HepG2 (cell line): ENCODE measurements around the gene CBY1. TPM values are rescaled to one million over a fixed set of nuclear protein-coding genes. Genes with fewer than 3 reads are reported as not detected.

ENCODE experiments used
- ATAC-seq: fragments of 200-7000 bp; cut with Tn5 transposase; 3 replicates; pipeline ENCODE4 v1.9.1; 2020; ENCODE audit warnings: mild to moderate bottlenecking, moderate library complexity
- BruUV-seq: library from RNA; stranded (reverse); fragments of 400-500 nt; replicated peaks from 2 replicates; lab custom pipeline; 2021; lab: Mats Ljungman, UMichigan
- CTCF ChIA-PET: fragments of 300-600 bp; formaldehyde crosslinking; extraction: SDS; loops from one replicate; lab custom pipeline; 2021; ENCODE audit warnings: low total read pairs, inconsistent platforms, low intra/inter-chr PET ratio; lab: Yijun Ruan, JAX
- POLR2A ChIA-PET: fragments of 350-600 bp; sonication (Branson Sonifier 250); formaldehyde crosslinking; loops from one replicate; lab custom pipeline; 2020; ENCODE audit warnings: antibody characterized with exemption, inconsistent platforms; lab: Yijun Ruan, JAX
- DNase-seq: peaks from one replicate; pipeline ENCODE4 v3.0.0-alpha.2; 2015; ENCODE audit warnings: low spot score
- FAIRE-seq: peaks from 3 replicates; lab custom pipeline; 2011; peaks lifted over from hg19 to GRCh38; lab: Jason Lieb, UNC
- H2AFZ ChIP-seq: one replicate; pipeline ENCODE4 v1.6.1; 2011; ENCODE audit warnings: low read length, inconsistent platforms
- H3K27ac ChIP-seq: fragments of 300-600 bp; 3 replicates; pipeline ENCODE4 v1.8.0; 2011; ENCODE audit warnings: mixed run types, mild to moderate bottlenecking, mixed read lengths, low read length, inconsistent platforms; ENCODE audit not compliant: insufficient read depth; ENCODE audit errors: extremely low read length
- H3K27me3 ChIP-seq, 2 experiments: fragments of 200-600 bp in 1 of 2; 2 replicates in 1 of 2; 3 replicates in 1 of 2; pipeline versions ENCODE4 v1.6.0 to v1.8.0; 2011; ENCODE audit warnings: low read length in 2 of 2, mild to moderate bottlenecking in 2 of 2, moderate library complexity in 2 of 2, inconsistent platforms in 1 of 2; ENCODE audit not compliant: insufficient read depth in 2 of 2, control insufficient read depth in 1 of 2
- H3K36me3 ChIP-seq, 2 experiments: fragments of 200-600 bp in 1 of 2; replicated peaks in 1 of 2; 2 replicates in 1 of 2; 3 replicates in 1 of 2; pipeline versions ENCODE4 v1.5.1 to v1.8.0; 2011; ENCODE audit warnings: low read length in 2 of 2, inconsistent platforms in 1 of 2; ENCODE audit not compliant: insufficient read depth in 2 of 2, control insufficient read depth in 1 of 2
- H3K4me1 ChIP-seq: 2 replicates; pipeline ENCODE4 v1.5.1; 2012; ENCODE audit warnings: low read length, inconsistent platforms; ENCODE audit not compliant: insufficient read depth
- H3K4me2 ChIP-seq: 2 replicates; pipeline ENCODE4 v1.6.0; 2011; ENCODE audit warnings: low read depth, low read length, inconsistent platforms
- H3K4me3 ChIP-seq, 3 experiments: fragments of 200-600 bp in 1 of 3; sonication (generic), shearing (Covaris generic) in 1 of 3; replicated peaks in 1 of 3; 2 replicates each; pipeline ENCODE4 v1.5.1; 2011 to 2016; ENCODE audit warnings: low read length in 3 of 3, inconsistent platforms in 2 of 3, low read depth in 2 of 3, mild to moderate bottlenecking in 2 of 3, control low read depth in 1 of 3, mixed read lengths in 1 of 3; ENCODE audit not compliant: insufficient read depth in 1 of 3
- H3K79me2 ChIP-seq: one replicate; pipeline ENCODE4 v1.6.1; 2011; ENCODE audit warnings: low read length, inconsistent platforms; ENCODE audit not compliant: insufficient read depth
- H3K9ac ChIP-seq: 2 replicates; pipeline ENCODE4 v1.6.0; 2011; ENCODE audit warnings: mild to moderate bottlenecking, low read depth, low read length, inconsistent platforms; ENCODE audit not compliant: insufficient read depth
- H3K9me3 ChIP-seq: 2 replicates; pipeline ENCODE4 v1.5.1; 2012; ENCODE audit warnings: mild to moderate bottlenecking, low read length
- H4K20me1 ChIP-seq: 2 replicates; pipeline ENCODE4 v1.6.0; 2011; ENCODE audit warnings: inconsistent platforms, mild to moderate bottlenecking, low read length, moderate library complexity; ENCODE audit not compliant: insufficient read depth
- CC2D1A ChIP-seq: sonication (generic); formaldehyde crosslinking; IDR thresholded peaks from 2 replicates; pipeline ENCODE4 v1.8.1; 2023; ENCODE audit warnings: mild to moderate bottlenecking, missing genetic modification reagents
- EZH2 ChIP-seq: conservative IDR thresholded peaks from 2 replicates; pipeline ENCODE4 v1.6.1; 2012; ENCODE audit warnings: mild to moderate bottlenecking, low read depth, low read length, moderate library complexity
- GABPB1 ChIP-seq: IDR thresholded peaks from 2 replicates; pipeline ENCODE4 v1.6.1; 2016; ENCODE audit warnings: mild to moderate bottlenecking, missing genetic modification reagents, moderate library complexity, missing compliant biosample characterization
- HIC2 ChIP-seq: sonication (generic); formaldehyde crosslinking; IDR thresholded peaks from 2 replicates; pipeline ENCODE4 v1.9.0; 2022; ENCODE audit warnings: low read depth, missing genetic modification reagents
- RARA ChIP-seq: IDR thresholded peaks from 2 replicates; pipeline ENCODE4 v1.6.1; 2016; ENCODE audit warnings: missing genetic modification reagents, missing compliant biosample characterization
- RFX1 ChIP-seq: fragments of 450-650 bp; IDR thresholded peaks from 2 replicates; pipeline ENCODE4 v1.6.1; 2017
- ZNF343 ChIP-seq: sonication (generic); formaldehyde crosslinking; IDR thresholded peaks from 2 replicates; pipeline ENCODE4 v1.4.0; 2020; ENCODE audit warnings: mild to moderate bottlenecking, missing genetic modification reagents
- ZNF432 ChIP-seq: sonication (generic); formaldehyde crosslinking; IDR thresholded peaks from 2 replicates; pipeline ENCODE4 v1.5.0; 2020; ENCODE audit warnings: missing genetic modification reagents, mild to moderate bottlenecking, borderline replicate concordance
- ZNF646 ChIP-seq: sonication (generic); formaldehyde crosslinking; IDR thresholded peaks from 2 replicates; pipeline ENCODE4 v1.9.0; 2021; ENCODE audit warnings: mild to moderate bottlenecking, missing genetic modification reagents
- WGBS: methylation state at CpG from one replicate; pipeline ENCODE4 v1.1.6; 2017; ENCODE audit warnings: low lambda C conversion rate; 5-methylcytosine and 5-hydroxymethylcytosine counted together
- in situ Hi-C: cut with HindIII; loops from 2 replicates; pipeline ENCODE4 v1.10.0; 2017; ENCODE audit warnings: low pct_unique_long_range_greater_than_20kb; ENCODE audit not compliant: extremely low pct_ligation_motif_present
- intact Hi-C: fragments of 100-400 bp; cut with micrococcal nuclease; formaldehyde crosslinking; loops from one replicate; pipeline ENCODE4 v1.10.0; 2022; ENCODE audit not compliant: unreplicated experiment
- polyA plus RNA-seq, 8 experiments: library from polyadenylated mRNA; depleted of rRNA in 3 of 8; stranded (reverse) in 7 of 8; unstranded in 1 of 8; fragments of >200 nt; fragmentation: Illumina TruSeq in 4 of 8; extraction: Trizol in 4 of 8; gene quantifications; 2 replicates each; pipeline versions ENCODE4 v1.2.1 to v1.2.3, GENCODE V29; 2011 to 2016; ENCODE audit warnings: low read depth in 4 of 8, missing spikeins in 1 of 8, mixed read lengths in 1 of 8; ENCODE audit not compliant: insufficient read depth in 1 of 8
- total RNA-seq, 5 experiments: library from RNA; depleted of rRNA; stranded (reverse); fragments of >200 nt; fragmentation: Illumina TruSeq; extraction: Trizol; gene quantifications; 2 replicates each; pipeline ENCODE4 v1.2.3, GENCODE V29; 2016; ENCODE audit warnings: low read depth in 1 of 5

CBY1 gene
- total and polyA plus RNA-seq, 2 of the 13 experiments (the other 11 are each of a cell fraction or from before 2014, with no cell fraction given): 19.7 to 20.3 TPM

- ATAC-seq: no peak
- Histone ChIP-seq H3K9ac (no peak overlapping the region), H3K4me3 (no peak overlapping the region), H3K27me3 (no peaks in the 10 kb centered on the region), H3K79me2 (peaks cover 68% of the 10 kb centered on the region), H3K9me3 (no peaks in the 10 kb centered on the region), H3K27ac (no peak overlapping the region), H3K4me1 (peaks cover 2% of the 10 kb centered on the region; the same call in 1 of the 2 replicates), H4K20me1 (peaks cover 62% of the 10 kb centered on the region), H2AFZ (no peak overlapping the region), H3K36me3 (peaks cover 38 to 60% of the 10 kb centered on the region in 2 experiments), H3K4me2 (no peak overlapping the region)
- no peak for DNase-seq
- in situ Hi-C loops (no loop called here), intact Hi-C loops (no loop called here)
- FAIRE-seq: no peak
- BruUV-seq: no TSS peak
- ChIA-PET POLR2A (no interaction called here), CTCF (no interaction called here)
- 97% methylated on average over 8 of the region's 8 CpGs for WGBS
- TF ChIP-seq RFX1: no peak
- TF ChIP-seq RARA (CRISPR knock-in tag): no peak
- no peak for TF ChIP-seq EZH2
- no peak for TF ChIP-seq HIC2
- TF ChIP-seq GABPB1: no peak
- no peak for TF ChIP-seq CC2D1A (CRISPR knock-in tag)
- no peak for TF ChIP-seq ZNF343 (CRISPR knock-in tag)
- no peak for TF ChIP-seq ZNF432 (CRISPR knock-in tag)
- TF ChIP-seq ZNF646 (CRISPR knock-in tag): no peak
These were observed 57.5 kb downstream of the CBY1 start for GRCh38 chr22:38713921-38714320.
